Astrocyte (in vitro differentiated cells and primary cell): Measurements from ENCODE around the gene FLT3. TPM values are rescaled to one million over a fixed set of nuclear protein-coding genes. Genes with fewer than 3 reads are reported as not detected.
A peak's percentile ranks its signal among the peaks of the same experiment; 100 is the strongest.

Source experiments
- DNase-seq: peaks from one replicate; pipeline ENCODE4 v3.0.0-alpha.2; 2010; ENCODE audit warnings: low read depth
- FAIRE-seq: peaks from 2 replicates; lab custom pipeline; 2011; peaks lifted over from hg19 to GRCh38; lab: Jason Lieb, UNC
- H2AFZ ChIP-seq: 2 replicates; pipeline ENCODE4 v1.6.0; 2012; ENCODE audit warnings: low read depth, low read length, inconsistent platforms
- H3K27ac ChIP-seq: 2 replicates; pipeline ENCODE4 v1.5.1; 2011; ENCODE audit warnings: low read depth, low read length, inconsistent platforms
- H3K27me3 ChIP-seq: 2 replicates; pipeline ENCODE4 v1.6.0; 2011; ENCODE audit warnings: low read length, inconsistent platforms; ENCODE audit not compliant: insufficient read depth
- H3K36me3 ChIP-seq: 2 replicates; pipeline ENCODE4 v1.5.1; 2011; ENCODE audit warnings: low read length, inconsistent platforms; ENCODE audit not compliant: insufficient read depth
- H3K4me1 ChIP-seq: 2 replicates; pipeline ENCODE4 v1.5.1; 2011; ENCODE audit warnings: low read length, inconsistent platforms; ENCODE audit not compliant: insufficient read depth
- H3K4me2 ChIP-seq: 2 replicates; pipeline ENCODE4 v1.6.0; 2012; ENCODE audit warnings: low read length, inconsistent platforms
- H3K4me3 ChIP-seq: 2 replicates; pipeline ENCODE4 v1.5.1; 2011; ENCODE audit warnings: low read depth, mild to moderate bottlenecking, low read length, inconsistent platforms; ENCODE audit not compliant: insufficient read depth
- H3K79me2 ChIP-seq: 2 replicates; pipeline ENCODE4 v1.6.0; 2012; ENCODE audit warnings: mild to moderate bottlenecking, low read length, inconsistent platforms; ENCODE audit not compliant: insufficient read depth
- H3K9ac ChIP-seq: 2 replicates; pipeline ENCODE4 v1.6.0; 2012; ENCODE audit warnings: mild to moderate bottlenecking, low read length, inconsistent platforms
- H3K9me3 ChIP-seq: 2 replicates; pipeline ENCODE4 v1.5.1; 2012; ENCODE audit warnings: low read depth, mild to moderate bottlenecking, low read length, inconsistent platforms; ENCODE audit not compliant: insufficient read depth
- H4K20me1 ChIP-seq: 2 replicates; pipeline ENCODE4 v1.6.0; 2012; ENCODE audit warnings: low read length, inconsistent platforms; ENCODE audit not compliant: insufficient read depth
- H3K27ac Mint-ChIP-seq: one replicate; pipeline ENCODE4 v1.8.0; 2021; ENCODE audit warnings: mild to moderate bottlenecking, mixed read lengths; ENCODE audit not compliant: unreplicated experiment
- H3K27me3 Mint-ChIP-seq: one replicate; pipeline ENCODE4 v1.8.0; 2021; ENCODE audit warnings: low read depth, mixed read lengths; ENCODE audit not compliant: unreplicated experiment
- H3K36me3 Mint-ChIP-seq: one replicate; pipeline ENCODE4 v1.8.0; 2021; ENCODE audit warnings: low read depth, mixed read lengths; ENCODE audit not compliant: unreplicated experiment
- H3K4me1 Mint-ChIP-seq: one replicate; pipeline ENCODE4 v1.8.0; 2021; ENCODE audit warnings: low read depth, mixed read lengths; ENCODE audit not compliant: unreplicated experiment
- H3K4me3 Mint-ChIP-seq: one replicate; pipeline ENCODE4 v1.8.0; 2021; ENCODE audit warnings: mild to moderate bottlenecking, moderate library complexity, mixed read lengths; ENCODE audit not compliant: unreplicated experiment
- H3K9me3 Mint-ChIP-seq: one replicate; pipeline ENCODE4 v1.8.0; 2021; ENCODE audit warnings: mild to moderate bottlenecking, mixed read lengths; ENCODE audit not compliant: unreplicated experiment
- CTCF ChIP-seq: IDR thresholded peaks from 2 replicates; pipeline ENCODE4 v1.5.1; 2011; ENCODE audit warnings: low read depth, mild to moderate bottlenecking, inconsistent platforms, low read length, moderate library complexity; ENCODE audit not compliant: insufficient read depth
- EZH2 ChIP-seq: IDR thresholded peaks from 2 replicates; pipeline ENCODE4 v1.6.1; 2012; ENCODE audit warnings: mild to moderate bottlenecking, low read length, inconsistent platforms; ENCODE audit not compliant: insufficient read depth
- total RNA-seq: library from RNA; stranded (reverse); gene quantifications from 2 replicates; pipeline ENCODE4 v1.2.1, GENCODE V29; 2021

Gene FLT3
- total RNA-seq, 1 donor from 2014 or later, result not detected

GRCh38 chr13:28022848-28023518, 77.4 kb downstream of the FLT3 start:
- no peak overlapping the region for H3K4me3 Mint-ChIP-seq
- Histone ChIP-seq H3K79me2 (no peaks in the 10 kb centered on the region), H3K9ac (no peak overlapping the region), H3K4me3 (no peak overlapping the region), H3K27ac (no peak overlapping the region), H4K20me1 (no peaks in the 10 kb centered on the region), H3K4me1 (peaks cover 11% of the 10 kb centered on the region), H3K27me3 (no peaks in the 10 kb centered on the region), H3K4me2 (peak overlapping the region; percentile 13), H3K9me3 (no peaks in the 10 kb centered on the region), H2AFZ (peak overlapping the region; percentile 36), H3K36me3 (no peaks in the 10 kb centered on the region)
- peaks cover 4% of the 10 kb centered on the region for H3K27me3 Mint-ChIP-seq
- H3K27ac Mint-ChIP-seq, result peak overlapping the region; percentile 87
- no peaks in the 10 kb centered on the region for H3K36me3 Mint-ChIP-seq
- TF ChIP-seq EZH2 (no peak), CTCF (no peak)
- no peaks in the 10 kb centered on the region for H3K9me3 Mint-ChIP-seq
- DNase-seq, result peak; percentile 1
- H3K4me1 Mint-ChIP-seq, result peaks cover 12% of the 10 kb centered on the region
- FAIRE-seq, result no peak

- Mint-ChIP-seq H3K27me3 (peaks cover 4% of the 10 kb centered on the region), H3K4me3 (no peak overlapping the region), H3K4me1 (peaks cover 3% of the 10 kb centered on the region), H3K27ac (no peak overlapping the region), H3K9me3 (no peaks in the 10 kb centered on the region), H3K36me3 (no peaks in the 10 kb centered on the region)
- no peak overlapping the region for H2AFZ ChIP-seq
- no peak overlapping the region for H3K4me2 ChIP-seq
- no peaks in the 10 kb centered on the region for H3K9me3 ChIP-seq
- no peak for TF ChIP-seq EZH2
- no peaks in the 10 kb centered on the region for H4K20me1 ChIP-seq
- H3K4me1 ChIP-seq, result no peaks in the 10 kb centered on the region
- FAIRE-seq, result no peak
- no peak for DNase-seq
- H3K27me3 ChIP-seq, result no peaks in the 10 kb centered on the region
- H3K27ac ChIP-seq, result no peak overlapping the region
- no peaks in the 10 kb centered on the region for H3K36me3 ChIP-seq
- H3K79me2 ChIP-seq, result no peaks in the 10 kb centered on the region
- no peak overlapping the region for H3K9ac ChIP-seq
- no peak overlapping the region for H3K4me3 ChIP-seq
Measured at GRCh38 chr13:28014301-28014700, 86.1 kb downstream of the FLT3 start.

- DNase-seq, result no peak
- Histone ChIP-seq H3K79me2 (no peaks in the 10 kb centered on the region), H3K27ac (no peak overlapping the region), H3K4me1 (no peaks in the 10 kb centered on the region), H3K27me3 (no peaks in the 10 kb centered on the region), H3K36me3 (no peaks in the 10 kb centered on the region), H4K20me1 (no peaks in the 10 kb centered on the region), H3K4me2 (no peak overlapping the region), H3K9ac (no peak overlapping the region), H2AFZ (no peak overlapping the region), H3K9me3 (no peaks in the 10 kb centered on the region), H3K4me3 (no peak overlapping the region)
- FAIRE-seq, result no peak
- Mint-ChIP-seq H3K9me3 (no peaks in the 10 kb centered on the region), H3K27me3 (peaks cover 4% of the 10 kb centered on the region), H3K27ac (no peak overlapping the region), H3K36me3 (no peaks in the 10 kb centered on the region), H3K4me1 (peaks cover 3% of the 10 kb centered on the region), H3K4me3 (no peak overlapping the region)
- TF ChIP-seq EZH2, result no peak
Measured at GRCh38 chr13:28013482-28013881, 86.9 kb downstream of the FLT3 start.
